Erythroblast (primary cell): ENCODE data around the gene NDEL1.

Experiments
- DNase-seq, 2 experiments: peaks; one replicate each; lab custom pipeline; 2025; lab: John Stamatoyannopoulos, UW
- GATA1 ChIP-seq: IDR thresholded peaks from 2 replicates; pipeline ENCODE4 v1.6.1; 2011; ENCODE audit warnings: low read depth, mild to moderate bottlenecking, control low read depth, low read length, moderate library complexity
- POLR2A ChIP-seq: IDR thresholded peaks from 2 replicates; pipeline ENCODE4 v1.6.1; 2011; ENCODE audit warnings: mild to moderate bottlenecking, low read length

NDEL1 gene

GRCh38 chr17:8484465-8484864 is 48.8 kb downstream of the NDEL1 start:
- no peak for TF ChIP-seq POLR2A
- TF ChIP-seq GATA1 = no peak
- DNase-seq = peak; percentile 33

DNA sequence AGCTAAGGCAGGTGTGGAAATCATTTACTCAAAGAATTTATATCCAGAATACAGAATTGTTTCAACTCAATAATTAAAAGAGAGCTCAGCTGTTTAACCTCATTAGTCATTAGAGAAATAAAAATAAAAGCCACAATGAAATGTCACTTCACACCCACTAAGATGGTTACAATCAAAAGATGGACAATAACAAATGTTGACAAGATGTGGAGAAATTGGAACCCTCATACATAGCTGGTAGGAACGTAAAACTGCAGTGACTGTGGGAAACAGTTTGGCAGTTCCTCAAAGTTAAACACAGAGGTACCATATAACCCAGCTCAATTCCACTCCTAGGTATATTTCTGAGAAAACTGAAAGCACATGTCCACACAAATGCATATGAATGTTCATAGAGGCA is 49.8 kb downstream of the NDEL1 start:
- DNase-seq = no peak
- TF ChIP-seq GATA1 = no peak
- TF ChIP-seq POLR2A = no peak

- TF ChIP-seq POLR2A (no peak), GATA1 (no peak)
- DNase-seq = no peak
These were observed 51.5 kb downstream of the NDEL1 start for GRCh38 chr17:8487130-8487645.

- TF ChIP-seq GATA1 (no peak), POLR2A (no peak)
- no peak for DNase-seq
These were observed 52.1 kb downstream of the NDEL1 start for GRCh38 chr17:8487743-8488142.

- TF ChIP-seq GATA1 = no peak
- no peak for TF ChIP-seq POLR2A
- no peak for DNase-seq
These were observed 52.8 kb downstream of the NDEL1 start for GRCh38 chr17:8488491-8488890.

- TF ChIP-seq POLR2A = no peak
- no peak for TF ChIP-seq GATA1
- peak; percentile 15 to 57 for DNase-seq
These were observed 53.2 kb downstream of the NDEL1 start for GRCh38 chr17:8488901-8489300.

- DNase-seq = no peak
- no peak for TF ChIP-seq POLR2A
- TF ChIP-seq GATA1 = no peak
These were observed 54.2 kb downstream of the NDEL1 start for GRCh38 chr17:8489841-8490240.

DNA sequence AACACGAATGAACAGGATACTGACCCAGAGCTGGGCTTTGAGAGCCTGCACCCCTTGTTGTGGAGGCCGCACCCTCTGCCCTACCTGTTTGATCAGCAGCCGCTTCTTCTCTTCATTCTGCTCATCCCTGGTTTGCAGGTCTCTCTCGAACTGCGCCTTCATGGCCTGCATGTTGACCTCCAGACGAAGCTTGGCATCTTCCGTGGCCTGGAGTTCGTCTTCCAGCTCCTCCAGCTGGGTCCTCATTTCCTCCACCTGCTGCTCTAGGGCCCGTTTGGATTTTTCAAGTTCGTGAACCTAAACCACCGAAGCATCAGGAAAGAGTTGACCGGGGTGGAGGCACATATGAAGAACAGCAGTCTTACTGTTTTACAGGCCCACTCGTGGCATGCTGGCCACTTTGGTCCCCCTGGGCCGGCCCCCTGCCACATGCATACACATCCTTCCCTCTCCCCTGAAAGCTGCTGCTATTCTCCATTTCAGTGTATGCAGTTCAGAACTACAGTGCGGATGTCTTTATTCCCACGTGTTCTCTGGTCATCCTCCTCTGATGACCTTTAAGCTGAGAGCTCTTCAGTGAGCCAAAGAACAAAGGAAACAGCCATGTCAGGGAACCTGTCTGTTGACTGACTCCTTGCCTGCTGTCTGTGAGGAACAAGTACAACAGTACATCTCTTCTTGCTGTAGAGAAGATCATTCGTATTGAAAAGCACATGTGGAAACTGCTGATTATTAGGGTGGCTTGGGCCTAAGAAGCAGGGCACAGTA is 54.8 kb downstream of the NDEL1 start:
- no peak for TF ChIP-seq POLR2A
- TF ChIP-seq GATA1 = no peak
- no peak for DNase-seq

DNA sequence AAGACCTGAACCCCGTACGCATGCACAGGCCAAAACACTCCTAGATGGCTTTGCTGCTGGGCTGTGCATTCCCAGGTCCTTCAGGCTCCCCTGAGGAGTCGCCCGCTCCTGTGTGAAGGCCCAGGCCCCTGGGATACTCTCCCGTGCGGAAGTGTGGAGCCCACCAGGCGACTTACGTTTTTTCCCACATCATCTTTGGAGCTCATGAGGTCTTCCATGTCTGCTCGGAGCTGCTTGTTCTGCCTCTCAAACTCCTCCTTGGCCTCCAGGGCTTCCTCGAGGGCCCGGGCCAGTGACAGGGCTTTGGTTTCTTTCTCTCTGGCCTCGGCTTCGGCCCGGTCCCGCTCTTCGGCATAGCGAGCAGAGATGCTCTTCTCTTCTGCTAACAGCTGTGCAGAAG is 56.4 kb downstream of the NDEL1 start:
- TF ChIP-seq POLR2A = no peak
- no peak for TF ChIP-seq GATA1
- DNase-seq = no peak

GRCh38 chr17:8494021-8494420 is 58.3 kb downstream of the NDEL1 start:
- no peak for DNase-seq
- TF ChIP-seq POLR2A (no peak), GATA1 (no peak)

DNA sequence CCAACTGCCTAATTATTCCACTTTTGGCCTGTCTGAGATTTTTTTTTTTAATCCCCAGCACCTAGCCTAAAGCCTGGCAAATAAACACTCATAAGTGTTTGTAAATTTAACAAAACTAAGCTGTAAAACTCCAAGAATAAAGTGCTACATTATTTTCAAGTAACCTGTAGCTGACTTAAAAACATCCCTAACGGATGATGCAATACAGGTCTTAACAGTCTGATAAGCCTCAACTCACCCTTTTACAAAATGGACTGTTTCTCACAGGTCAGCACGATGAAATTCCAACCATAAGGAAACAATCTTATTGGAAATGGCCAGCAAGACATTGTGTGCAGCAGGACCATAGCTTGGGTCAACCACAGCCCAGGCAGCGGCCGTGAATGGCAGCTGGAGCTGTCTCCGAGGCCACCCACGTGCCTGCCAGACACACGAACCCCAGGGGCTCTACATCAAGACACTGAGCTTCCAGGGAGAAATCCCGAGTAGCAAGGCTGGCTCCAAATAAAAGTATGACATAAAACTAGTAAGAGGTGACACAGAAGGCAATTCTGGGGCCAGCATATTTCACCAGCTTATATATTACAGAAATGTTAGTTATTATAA is 58.9 kb downstream of the NDEL1 start:
- peak in 1 of 2 experiments; percentile 23 for DNase-seq
- TF ChIP-seq GATA1 (no peak), POLR2A (no peak)

GRCh38 chr17:8496081-8496480 is 60.4 kb downstream of the NDEL1 start:
- TF ChIP-seq GATA1 (no peak), POLR2A (no peak)
- no peak for DNase-seq

- DNase-seq = no peak
- TF ChIP-seq GATA1 (no peak), POLR2A (no peak)
These were observed 63.5 kb downstream of the NDEL1 start for GRCh38 chr17:8499171-8499570.

DNA sequence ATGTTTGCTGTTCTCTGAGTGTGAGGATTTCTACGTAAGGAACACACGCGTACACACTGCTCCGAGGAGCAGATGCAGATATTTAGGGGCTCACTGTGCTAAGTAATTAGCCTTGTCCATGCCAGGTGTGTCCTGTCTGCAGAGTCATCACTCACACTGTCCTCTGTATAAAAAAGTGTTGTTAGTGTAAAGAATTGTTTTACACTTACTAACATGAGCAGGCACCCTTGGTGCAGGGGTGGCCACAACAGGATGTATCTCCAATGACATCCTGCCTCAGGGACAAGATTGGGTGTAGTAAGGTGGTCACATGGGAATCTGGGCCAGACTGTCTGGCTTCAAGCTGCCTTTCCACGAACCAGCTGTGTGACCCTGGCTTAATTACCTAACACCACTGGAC is 63.9 kb downstream of the NDEL1 start:
- TF ChIP-seq POLR2A (no peak), GATA1 (no peak)
- DNase-seq = no peak
